Naive thymus-derived CD4-positive, alpha-beta T cell (primary cell): ENCODE data around the gene FOXI1. TPM values are rescaled to one million over a fixed set of nuclear protein-coding genes. Genes with fewer than 3 reads are reported as not detected.

Source experiments
- ATAC-seq: fragments of 150-1000 bp; cut with Tn5 transposase; 2 replicates; pipeline ENCODE4 v1.10.0; 2021; ENCODE audit warnings: mild to moderate bottlenecking, moderate library complexity
- CTCF ChIA-PET: fragments of 350-600 bp; sonication (Branson Sonifier 250); formaldehyde crosslinking; loops from one replicate; lab custom pipeline; 2021; ENCODE audit warnings: antibody characterized with exemption; lab: Charles Lee
- POLR2A ChIA-PET: fragments of 350-600 bp; sonication (Branson Sonifier 250); formaldehyde crosslinking; loops from one replicate; lab custom pipeline; 2021; ENCODE audit warnings: antibody characterized with exemption, inconsistent platforms; lab: Charles Lee
- DNase-seq, 9 donors: peaks; one replicate each; pipeline versions ENCODE4 v3.0.0 to v3.0.0-alpha.2; 2020 to 2022; ENCODE audit warnings: mixed read lengths in 1 of 9
- H3K27ac ChIP-seq: one replicate; pipeline ENCODE4 v1.7.0; 2013; ENCODE audit warnings: mild to moderate bottlenecking, low read depth, low read length, moderate library complexity
- H3K27me3 ChIP-seq, 2 donors: one replicate each; pipeline ENCODE4 v1.7.0; 2013; ENCODE audit warnings: low read length in 2 of 2, mild to moderate bottlenecking in 2 of 2, moderate library complexity in 2 of 2; ENCODE audit not compliant: control insufficient read depth in 2 of 2, insufficient read depth in 2 of 2
- H3K36me3 ChIP-seq, 3 experiments: 1 replicate in 2 of 3; 2 replicates in 1 of 3; pipeline ENCODE4 v1.7.0; 2013; ENCODE audit warnings: low read length in 3 of 3, mild to moderate bottlenecking in 3 of 3, moderate library complexity in 1 of 3; ENCODE audit not compliant: insufficient read depth in 3 of 3, control insufficient read depth in 2 of 3
- H3K4me1 ChIP-seq, 2 donors: one replicate each; pipeline ENCODE4 v1.7.0; 2013; ENCODE audit warnings: low read length in 2 of 2, mild to moderate bottlenecking in 2 of 2, moderate library complexity in 1 of 2; ENCODE audit not compliant: control insufficient read depth in 2 of 2, insufficient read depth in 2 of 2
- H3K4me3 ChIP-seq: 2 replicates; pipeline ENCODE4 v1.7.0; 2013; ENCODE audit warnings: mild to moderate bottlenecking, low read length
- H3K9me3 ChIP-seq, 3 experiments: 1 replicate in 2 of 3; 2 replicates in 1 of 3; pipeline ENCODE4 v1.7.0; 2013; ENCODE audit warnings: low read length in 3 of 3; ENCODE audit not compliant: control insufficient read depth in 2 of 3
- H3K27ac Mint-ChIP-seq, 9 donors: one replicate each; pipeline ENCODE4 v1.8.0; 2020 to 2022; ENCODE audit warnings: mixed read lengths in 9 of 9, mild to moderate bottlenecking in 8 of 9, moderate library complexity in 5 of 9, inconsistent platforms in 2 of 9
- H3K27me3 Mint-ChIP-seq, 5 donors: one replicate each; pipeline ENCODE4 v1.8.0; 2021 to 2022; ENCODE audit warnings: mixed read lengths in 5 of 5, mild to moderate bottlenecking in 1 of 5
- H3K36me3 Mint-ChIP-seq, 5 donors: one replicate each; pipeline ENCODE4 v1.8.0; 2020 to 2022; ENCODE audit warnings: mixed read lengths in 5 of 5, mild to moderate bottlenecking in 3 of 5, inconsistent platforms in 1 of 5
- H3K4me1 Mint-ChIP-seq, 7 donors: one replicate each; pipeline ENCODE4 v1.8.0; 2020 to 2022; ENCODE audit warnings: mixed read lengths in 7 of 7, mild to moderate bottlenecking in 3 of 7, inconsistent platforms in 1 of 7
- H3K4me3 Mint-ChIP-seq, 10 donors: one replicate each; pipeline ENCODE4 v1.8.0; 2020 to 2022; ENCODE audit warnings: mild to moderate bottlenecking in 10 of 10, mixed read lengths in 10 of 10, moderate library complexity in 6 of 10, inconsistent platforms in 2 of 10
- H3K9me3 Mint-ChIP-seq, 11 donors: one replicate each; pipeline ENCODE4 v1.8.0; 2020 to 2022; ENCODE audit warnings: mixed read lengths in 11 of 11, mild to moderate bottlenecking in 4 of 11, inconsistent platforms in 1 of 11, moderate library complexity in 1 of 11
- intact Hi-C, 2 donors: fragments of 100-400 bp; cut with micrococcal nuclease; formaldehyde crosslinking; loops; one replicate each; pipeline ENCODE4 v1.15.1; 2023
- polyA plus RNA-seq, 2 donors: library from polyadenylated mRNA; unstranded; fragments of 300-500 nt; fragmentation: Illumina TruSeq; gene quantifications; one replicate each; pipeline ENCODE4 v1.2.3, GENCODE V29; 2021
- total RNA-seq, 6 experiments: library from RNA in 5 of 6; stranded (reverse) in 5 of 6; gene quantifications; 1 replicate in 5 of 6; 2 replicates in 1 of 6; pipeline ENCODE4 v1.2.3 and lab custom pipeline; 2021 to 2026

Gene FOXI1
- total and polyA plus RNA-seq, 7 experiments from 2014 or later, result 0.13 to 0.29 TPM; not detected in 5

- no peaks in the 10 kb centered on the region for H3K36me3 Mint-ChIP-seq
- Histone ChIP-seq H3K9me3 (no peaks in the 10 kb centered on the region), H3K4me1 (no peaks in the 10 kb centered on the region), H3K27me3 (no peaks in the 10 kb centered on the region), H3K27ac (no peak overlapping the region), H3K36me3 (no peaks in the 10 kb centered on the region), H3K4me3 (no peak overlapping the region)
- no peak for DNase-seq
- intact Hi-C loops, result loop anchor here (5.0 kb wide), 2 partner anchors 234 to 334 kb away; no protein-coding TSS in a partner anchor
- H3K27me3 Mint-ChIP-seq, result peaks cover 0 to 22% (median 13%) of the 10 kb centered on the region in 5 donors
- ChIA-PET POLR2A (no interaction called here), CTCF (no interaction called here)
- no peak overlapping the region for H3K4me3 Mint-ChIP-seq
- peaks cover 0 to 9% (median 0%) of the 10 kb centered on the region in 7 donors for H3K4me1 Mint-ChIP-seq
- ATAC-seq, result no peak
- no peak overlapping the region for H3K27ac Mint-ChIP-seq
- H3K9me3 Mint-ChIP-seq, result peaks cover 0 to 4% (median 0%) of the 10 kb centered on the region in 11 donors
Measured at GRCh38 chr5:170103447-170103846, 2.2 kb upstream of the FOXI1 start.

- POLR2A ChIA-PET, result no interaction called here
- Mint-ChIP-seq H3K27ac (no peak overlapping the region), H3K27me3 (peaks cover 0 to 18% (median 13%) of the 10 kb centered on the region in 5 donors), H3K9me3 (peaks cover 0 to 3% (median 0%) of the 10 kb centered on the region in 11 donors), H3K4me3 (no peak overlapping the region), H3K4me1 (peaks cover 0 to 9% (median 0%) of the 10 kb centered on the region in 7 donors), H3K36me3 (no peaks in the 10 kb centered on the region)
- H3K4me3 ChIP-seq, result no peak overlapping the region
- H3K27ac ChIP-seq, result no peak overlapping the region
- H3K36me3 ChIP-seq, result no peaks in the 10 kb centered on the region
- intact Hi-C loops, result loop anchor here (5.0 kb wide), 2 partner anchors 233 to 333 kb away; no protein-coding TSS in a partner anchor
- H3K4me1 ChIP-seq, result no peaks in the 10 kb centered on the region
- H3K9me3 ChIP-seq, result no peaks in the 10 kb centered on the region
- DNase-seq, result no peak
- CTCF ChIA-PET, result no interaction called here
- no peaks in the 10 kb centered on the region for H3K27me3 ChIP-seq
- no peak for ATAC-seq
Measured at GRCh38 chr5:170104299-170104698, 1.4 kb upstream of the FOXI1 start.

GRCh38 chr5:170104710-170105109 is 987 bp upstream of the FOXI1 start:
- no peak overlapping the region for H3K4me3 Mint-ChIP-seq
- Histone ChIP-seq H3K36me3 (no peaks in the 10 kb centered on the region), H3K4me1 (no peaks in the 10 kb centered on the region), H3K27me3 (no peaks in the 10 kb centered on the region), H3K4me3 (no peak overlapping the region), H3K9me3 (no peaks in the 10 kb centered on the region), H3K27ac (no peak overlapping the region)
- H3K27ac Mint-ChIP-seq, result no peak overlapping the region
- peaks cover 0 to 9% (median 0%) of the 10 kb centered on the region in 7 donors for H3K4me1 Mint-ChIP-seq
- no peak for ATAC-seq
- CTCF ChIA-PET, result no interaction called here
- peaks cover 0 to 18% (median 13%) of the 10 kb centered on the region in 5 donors for H3K27me3 Mint-ChIP-seq
- DNase-seq, result no peak
- no peaks in the 10 kb centered on the region for H3K9me3 Mint-ChIP-seq
- POLR2A ChIA-PET, result no interaction called here
- no peaks in the 10 kb centered on the region for H3K36me3 Mint-ChIP-seq
- intact Hi-C loops, result loop anchor here (5.0 kb wide), 2 partner anchors 233 to 333 kb away; no protein-coding TSS in a partner anchor

GRCh38 chr5:170107674-170108073 is 2.0 kb downstream of the FOXI1 start:
- Mint-ChIP-seq H3K9me3 (no peaks in the 10 kb centered on the region), H3K27ac (no peak overlapping the region), H3K4me1 (peaks cover 0 to 6% (median 0%) of the 10 kb centered on the region in 7 donors), H3K27me3 (peaks cover 0 to 14% (median 13%) of the 10 kb centered on the region in 5 donors), H3K4me3 (no peak overlapping the region), H3K36me3 (no peaks in the 10 kb centered on the region)
- H3K27ac ChIP-seq, result no peak overlapping the region
- intact Hi-C loops, result no loop called here
- H3K4me3 ChIP-seq, result no peak overlapping the region
- no peaks in the 10 kb centered on the region for H3K27me3 ChIP-seq
- no peaks in the 10 kb centered on the region for H3K4me1 ChIP-seq
- ChIA-PET CTCF (no interaction called here), POLR2A (no interaction called here)
- no peak for DNase-seq
- ATAC-seq, result no peak
- H3K9me3 ChIP-seq, result no peaks in the 10 kb centered on the region
- no peaks in the 10 kb centered on the region for H3K36me3 ChIP-seq

- no peak overlapping the region for H3K27ac ChIP-seq
- intact Hi-C loops, result no loop called here
- no peak overlapping the region for H3K4me3 ChIP-seq
- H3K9me3 Mint-ChIP-seq, result no peaks in the 10 kb centered on the region
- no peaks in the 10 kb centered on the region for H3K27me3 ChIP-seq
- ATAC-seq, result no peak
- no peaks in the 10 kb centered on the region for H3K9me3 ChIP-seq
- H3K4me1 Mint-ChIP-seq, result peaks cover 0 to 6% (median 0%) of the 10 kb centered on the region in 7 donors
- H3K36me3 Mint-ChIP-seq, result no peaks in the 10 kb centered on the region
- H3K27ac Mint-ChIP-seq, result no peak overlapping the region
- no peak for DNase-seq
- ChIA-PET POLR2A (no interaction called here), CTCF (no interaction called here)
- no peaks in the 10 kb centered on the region for H3K36me3 ChIP-seq
- peaks cover 0 to 14% (median 13%) of the 10 kb centered on the region in 5 donors for H3K27me3 Mint-ChIP-seq
- no peak overlapping the region for H3K4me3 Mint-ChIP-seq
- no peaks in the 10 kb centered on the region for H3K4me1 ChIP-seq
Measured at GRCh38 chr5:170108266-170108785, 2.6 kb downstream of the FOXI1 start.

- ATAC-seq (no peak), DNase-seq (no peak)
- Histone ChIP-seq H3K4me1 (no peaks in the 10 kb centered on the region), H3K36me3 (no peaks in the 10 kb centered on the region), H3K9me3 (no peaks in the 10 kb centered on the region), H3K4me3 (no peak overlapping the region), H3K27ac (no peak overlapping the region), H3K27me3 (no peaks in the 10 kb centered on the region)
- no peak overlapping the region for H3K27ac Mint-ChIP-seq
- H3K36me3 Mint-ChIP-seq, result no peaks in the 10 kb centered on the region
- no peak overlapping the region for H3K4me3 Mint-ChIP-seq
- peaks cover 0 to 6% (median 0%) of the 10 kb centered on the region in 7 donors for H3K4me1 Mint-ChIP-seq
- H3K27me3 Mint-ChIP-seq, result peaks cover 0 to 13% (median 9%) of the 10 kb centered on the region in 5 donors
- CTCF ChIA-PET, result interaction anchor here (0.6 kb wide), 1 partner anchor 165 kb away, joined by 6 read pairs; no protein-coding TSS in a partner anchor
- intact Hi-C loops, result no loop called here
- no peaks in the 10 kb centered on the region for H3K9me3 Mint-ChIP-seq
- POLR2A ChIA-PET, result no interaction called here
Measured at GRCh38 chr5:170109059-170110031, 3.6 kb downstream of the FOXI1 start.
